HEK293 (cell line): ENCODE data around the gene BTD.
A peak's percentile ranks its signal among the peaks of the same experiment; 100 is the strongest.

Experiments used
- CTCF ChIA-PET: fragments of 350-600 bp; formaldehyde crosslinking; extraction: SDS; loops from one replicate; lab custom pipeline; 2021; ENCODE audit warnings: antibody characterized with exemption; lab: Yijun Ruan, JAX
- POLR2A ChIA-PET: fragments of 300-600 bp; formaldehyde crosslinking; extraction: SDS; loops from one replicate; lab custom pipeline; 2020; ENCODE audit warnings: antibody characterized with exemption, inconsistent platforms; lab: Yijun Ruan, JAX
- H3K27ac ChIP-seq: fragments of 200-500 bp; sonication (Bioruptor generic); 2 replicates; pipeline ENCODE4 v1.5.1; 2014; ENCODE audit warnings: low read depth, low read length, control low read depth, inconsistent platforms; ENCODE audit errors: extremely low read depth
- H3K36me3 ChIP-seq, 2 experiments: fragments of 200-500 bp in 1 of 2; sonication (Bioruptor generic) in 1 of 2; 1 replicate in 1 of 2; 2 replicates in 1 of 2; pipeline ENCODE4 v1.5.1; 2014 to 2017; ENCODE audit warnings: inconsistent platforms in 2 of 2, low read length in 2 of 2; ENCODE audit not compliant: control insufficient read depth in 2 of 2, insufficient read depth in 1 of 2
- H3K4me1 ChIP-seq: fragments of 200-500 bp; sonication (Bioruptor generic); 2 replicates; pipeline ENCODE4 v1.5.1; 2014; ENCODE audit warnings: mild to moderate bottlenecking, low read length, inconsistent platforms; ENCODE audit not compliant: control insufficient read depth, insufficient read depth
- H3K4me3 ChIP-seq: 2 replicates; pipeline ENCODE4 v1.5.1; 2011; ENCODE audit warnings: low read depth, mild to moderate bottlenecking, control low read depth, low read length, moderate library complexity
- H3K9me3 ChIP-seq: fragments of 200-500 bp; sonication (Bioruptor generic); 2 replicates; pipeline ENCODE4 v1.5.1; 2014; ENCODE audit warnings: low read depth, low read length, inconsistent platforms; ENCODE audit not compliant: control insufficient read depth, insufficient read depth
- ATF2 ChIP-seq: fragments of 450-650 bp; formaldehyde crosslinking; IDR thresholded peaks from 2 replicates; pipeline ENCODE4 v1.5.1; 2016; ENCODE audit warnings: missing biosample characterization, missing genetic modification characterization, low read depth
- KLF8 ChIP-seq: fragments of 450-650 bp; formaldehyde crosslinking; IDR thresholded peaks from 2 replicates; pipeline ENCODE4 v1.5.1; 2016; ENCODE audit warnings: missing biosample characterization, missing genetic modification characterization
- MZF1 ChIP-seq: fragments of 450-650 bp; formaldehyde crosslinking; IDR thresholded peaks from 2 replicates; pipeline ENCODE4 v1.5.1; 2017; ENCODE audit warnings: missing biosample characterization, missing genetic modification characterization, borderline replicate concordance
- OSR2 ChIP-seq: fragments of 450-650 bp; formaldehyde crosslinking; IDR thresholded peaks from 2 replicates; pipeline ENCODE4 v1.5.1; 2016; ENCODE audit warnings: missing biosample characterization, missing genetic modification characterization
- SETDB1 ChIP-seq: IDR thresholded peaks from one replicate; pipeline ENCODE4 v1.6.1; 2017; ENCODE audit warnings: mild to moderate bottlenecking, low read length, moderate library complexity, mixed read lengths; ENCODE audit not compliant: insufficient read length
- YY2 ChIP-seq: fragments of 450-650 bp; formaldehyde crosslinking; IDR thresholded peaks from 2 replicates; pipeline ENCODE4 v1.5.1; 2016; ENCODE audit warnings: missing biosample characterization, missing genetic modification characterization
- ZEB2 ChIP-seq: fragments of 450-650 bp; formaldehyde crosslinking; IDR thresholded peaks from 2 replicates; pipeline ENCODE4 v1.5.1; 2016; ENCODE audit warnings: missing biosample characterization, missing genetic modification characterization
- ZIC2 ChIP-seq: fragments of 450-650 bp; formaldehyde crosslinking; IDR thresholded peaks from 2 replicates; pipeline ENCODE4 v1.5.1; 2016; ENCODE audit warnings: missing biosample characterization, missing genetic modification characterization
- ZNF121 ChIP-seq: fragments of 450-650 bp; formaldehyde crosslinking; IDR thresholded peaks from 2 replicates; pipeline ENCODE4 v1.5.1; 2016; ENCODE audit warnings: missing biosample characterization, missing genetic modification characterization
- ZNF140 ChIP-seq: fragments of 450-650 bp; formaldehyde crosslinking; IDR thresholded peaks from 2 replicates; pipeline ENCODE4 v1.5.1; 2016; ENCODE audit warnings: missing biosample characterization, missing genetic modification characterization
- ZNF184 ChIP-seq: fragments of 450-650 bp; IDR thresholded peaks from 2 replicates; pipeline ENCODE4 v1.5.1; 2018; ENCODE audit warnings: missing biosample characterization, mild to moderate bottlenecking, missing genetic modification characterization
- ZNF391 ChIP-seq: fragments of 450-650 bp; formaldehyde crosslinking; IDR thresholded peaks from 2 replicates; pipeline ENCODE4 v1.5.1; 2016; ENCODE audit warnings: low read depth, missing biosample characterization, missing genetic modification characterization, borderline replicate concordance
- ZNF416 ChIP-seq: fragments of 450-650 bp; formaldehyde crosslinking; IDR thresholded peaks from 2 replicates; pipeline ENCODE4 v1.5.1; 2016; ENCODE audit warnings: missing biosample characterization, missing genetic modification characterization
- ZNF48 ChIP-seq: fragments of 450-650 bp; formaldehyde crosslinking; IDR thresholded peaks from 2 replicates; pipeline ENCODE4 v1.5.1; 2016; ENCODE audit warnings: missing biosample characterization, missing genetic modification characterization
- ZNF501 ChIP-seq: fragments of 450-650 bp; formaldehyde crosslinking; IDR thresholded peaks from 2 replicates; pipeline ENCODE4 v1.5.1; 2016; ENCODE audit warnings: missing biosample characterization, missing genetic modification characterization
- ZNF560 ChIP-seq: fragments of 450-650 bp; formaldehyde crosslinking; IDR thresholded peaks from 2 replicates; pipeline ENCODE4 v1.5.1; 2017; ENCODE audit warnings: missing biosample characterization, missing genetic modification characterization, borderline replicate concordance
- ZNF585B ChIP-seq: fragments of 450-650 bp; formaldehyde crosslinking; IDR thresholded peaks from 2 replicates; pipeline ENCODE4 v1.5.1; 2016; ENCODE audit warnings: missing biosample characterization, missing genetic modification characterization
- ZNF600 ChIP-seq: fragments of 450-650 bp; formaldehyde crosslinking; IDR thresholded peaks from 2 replicates; pipeline ENCODE4 v1.5.1; 2016; ENCODE audit warnings: missing biosample characterization, missing genetic modification characterization
- ZNF704 ChIP-seq: fragments of 450-650 bp; formaldehyde crosslinking; IDR thresholded peaks from 2 replicates; pipeline ENCODE4 v1.5.1; 2016; ENCODE audit warnings: missing biosample characterization, missing genetic modification characterization
- TF ChIP-seq, protein P1 (sequence below): fragments of 450-650 bp; IDR thresholded peaks from 2 replicates; pipeline ENCODE4 v1.5.1; 2018; ENCODE audit warnings: missing biosample characterization, missing genetic modification characterization
- TF ChIP-seq, protein P2 (sequence below): fragments of 450-650 bp; formaldehyde crosslinking; IDR thresholded peaks from 2 replicates; pipeline ENCODE4 v1.5.1; 2017; ENCODE audit warnings: missing biosample characterization, missing genetic modification characterization

Gene BTD

GRCh38 chr3:15645740-15646501 is 44.4 kb downstream of the BTD start:
- ChIA-PET POLR2A (no interaction called here), CTCF (interaction anchor here (0.7 to 1.4 kb wide), 3 partner anchors 9 to 15 kb away, joined by 3 to 4 read pairs (median 3); no protein-coding TSS in a partner anchor)
- TF ChIP-seq ZNF501 (tag by site-specific recombination) (0 out of 2 replicates have a peak, but pooled peaks have one; percentile 48), ZNF600 (tag by site-specific recombination) (0 out of 2 replicates have a peak, but pooled peaks have one; percentile 9), ZIC2 (tag by site-specific recombination) (peak; percentile 72), YY2 (tag by site-specific recombination) (no peak)
- Histone ChIP-seq H3K9me3 (no peaks in the 10 kb centered on the region), H3K4me1 (no peaks in the 10 kb centered on the region), H3K4me3 (no peak overlapping the region), H3K27ac (no peak overlapping the region), H3K36me3 (peaks cover 0 to 5% of the 10 kb centered on the region in 2 experiments; a peak in 1 of 3 replicates)

- no peak for TF ChIP-seq KLF8
- no peak for TF ChIP-seq ZNF140 (tag by site-specific recombination)
- TF ChIP-seq ZNF121 (tag by site-specific recombination), result no peak
- no peak for TF ChIP-seq MZF1 (tag by site-specific recombination)
- no peak for TF ChIP-seq ZEB2 (tag by site-specific recombination)
- no peak for TF ChIP-seq ZNF184
- TF ChIP-seq ZNF585B (tag by site-specific recombination), result no peak
- TF ChIP-seq, protein P1, sequence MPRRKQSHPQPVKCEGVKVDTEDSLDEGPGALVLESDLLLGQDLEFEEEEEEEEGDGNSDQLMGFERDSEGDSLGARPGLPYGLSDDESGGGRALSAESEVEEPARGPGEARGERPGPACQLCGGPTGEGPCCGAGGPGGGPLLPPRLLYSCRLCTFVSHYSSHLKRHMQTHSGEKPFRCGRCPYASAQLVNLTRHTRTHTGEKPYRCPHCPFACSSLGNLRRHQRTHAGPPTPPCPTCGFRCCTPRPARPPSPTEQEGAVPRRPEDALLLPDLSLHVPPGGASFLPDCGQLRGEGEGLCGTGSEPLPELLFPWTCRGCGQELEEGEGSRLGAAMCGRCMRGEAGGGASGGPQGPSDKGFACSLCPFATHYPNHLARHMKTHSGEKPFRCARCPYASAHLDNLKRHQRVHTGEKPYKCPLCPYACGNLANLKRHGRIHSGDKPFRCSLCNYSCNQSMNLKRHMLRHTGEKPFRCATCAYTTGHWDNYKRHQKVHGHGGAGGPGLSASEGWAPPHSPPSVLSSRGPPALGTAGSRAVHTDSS (tag by site-specific recombination), result no peak
- TF ChIP-seq ATF2 (tag by site-specific recombination), result no peak
- TF ChIP-seq ZNF416 (tag by site-specific recombination), result no peak
- no peak for TF ChIP-seq ZNF704 (tag by site-specific recombination)
- H3K27ac ChIP-seq, result no peak overlapping the region
- H3K36me3 ChIP-seq, result peaks cover 0 to 5% of the 10 kb centered on the region in 2 experiments; a peak in 1 of 3 replicates
- no peaks in the 10 kb centered on the region for H3K9me3 ChIP-seq
- POLR2A ChIA-PET, result no interaction called here
- no peak overlapping the region for H3K4me3 ChIP-seq
- CTCF ChIA-PET, result interaction anchor here (0.6 to 1.4 kb wide), 3 partner anchors 10 to 16 kb away, joined by 3 read pairs; no protein-coding TSS in a partner anchor
- no peaks in the 10 kb centered on the region for H3K4me1 ChIP-seq
These were observed 45.4 kb downstream of the BTD start for GRCh38 chr3:15646851-15647511.

DNA sequence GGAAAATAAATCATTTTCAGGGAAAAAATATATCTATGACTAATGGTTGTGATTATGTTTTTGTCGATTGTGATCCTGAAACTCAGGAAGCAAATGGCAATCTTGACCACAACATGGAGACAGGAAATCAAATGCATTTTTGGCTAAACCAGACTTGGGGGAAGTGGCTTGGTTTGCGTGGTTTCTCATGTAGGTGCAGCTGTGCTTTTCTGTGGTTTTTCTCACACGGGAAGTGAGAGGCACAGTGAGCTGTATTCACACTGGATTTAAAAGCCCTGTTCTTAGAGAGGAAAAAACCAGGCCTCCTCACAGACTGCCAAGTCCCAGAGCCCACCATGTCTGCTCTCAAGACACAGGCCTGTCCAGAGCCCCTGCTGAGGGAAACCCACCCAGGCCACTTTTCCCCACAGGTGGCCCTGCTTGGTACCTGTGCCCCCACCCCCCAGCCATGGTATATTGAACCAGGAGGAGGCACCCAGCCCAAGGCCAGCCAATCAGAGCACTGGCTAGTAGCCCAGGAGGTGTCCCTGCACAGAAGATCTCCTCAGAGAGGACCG is 46.1 kb downstream of the BTD start:
- ChIA-PET POLR2A (no interaction called here), CTCF (no interaction called here)
- peaks cover 0 to 5% of the 10 kb centered on the region in 2 experiments; a peak in 1 of 3 replicates for H3K36me3 ChIP-seq
- H3K27ac ChIP-seq, result no peak overlapping the region
- no peaks in the 10 kb centered on the region for H3K9me3 ChIP-seq
- H3K4me3 ChIP-seq, result no peak overlapping the region
- TF ChIP-seq ATF2 (tag by site-specific recombination) (no peak), ZNF560 (tag by site-specific recombination) (no peak), OSR2 (tag by site-specific recombination) (no peak), ZNF391 (tag by site-specific recombination) (no peak), ZIC2 (tag by site-specific recombination) (no peak), SETDB1 (no peak), ZNF704 (tag by site-specific recombination) (no peak), ZNF48 (no peak)
- TF ChIP-seq, protein P2, sequence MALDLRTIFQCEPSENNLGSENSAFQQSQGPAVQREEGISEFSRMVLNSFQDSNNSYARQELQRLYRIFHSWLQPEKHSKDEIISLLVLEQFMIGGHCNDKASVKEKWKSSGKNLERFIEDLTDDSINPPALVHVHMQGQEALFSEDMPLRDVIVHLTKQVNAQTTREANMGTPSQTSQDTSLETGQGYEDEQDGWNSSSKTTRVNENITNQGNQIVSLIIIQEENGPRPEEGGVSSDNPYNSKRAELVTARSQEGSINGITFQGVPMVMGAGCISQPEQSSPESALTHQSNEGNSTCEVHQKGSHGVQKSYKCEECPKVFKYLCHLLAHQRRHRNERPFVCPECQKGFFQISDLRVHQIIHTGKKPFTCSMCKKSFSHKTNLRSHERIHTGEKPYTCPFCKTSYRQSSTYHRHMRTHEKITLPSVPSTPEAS (tag by site-specific recombination), result no peak
- no peaks in the 10 kb centered on the region for H3K4me1 ChIP-seq
